ENCODE measurements around the gene SLC39A5. TPM values are rescaled to one million over a fixed set of nuclear protein-coding genes. Genes with fewer than 3 reads are reported as not detected.
"Not testable (repeated sequence)": the region's sequence is repeated elsewhere in the genome, so short reads cannot be mapped to it uniquely, and the experiment has no call there.

The SLC39A5 gene
- polyA plus RNA-seq (ENCODE audit: insufficient read length in 4 of 4), result 10 to 100 TPM in 3 of 4 donors, 1 to 10 TPM in 1; 3.0 to 63.3 (median 44.9) TPM

DNA sequence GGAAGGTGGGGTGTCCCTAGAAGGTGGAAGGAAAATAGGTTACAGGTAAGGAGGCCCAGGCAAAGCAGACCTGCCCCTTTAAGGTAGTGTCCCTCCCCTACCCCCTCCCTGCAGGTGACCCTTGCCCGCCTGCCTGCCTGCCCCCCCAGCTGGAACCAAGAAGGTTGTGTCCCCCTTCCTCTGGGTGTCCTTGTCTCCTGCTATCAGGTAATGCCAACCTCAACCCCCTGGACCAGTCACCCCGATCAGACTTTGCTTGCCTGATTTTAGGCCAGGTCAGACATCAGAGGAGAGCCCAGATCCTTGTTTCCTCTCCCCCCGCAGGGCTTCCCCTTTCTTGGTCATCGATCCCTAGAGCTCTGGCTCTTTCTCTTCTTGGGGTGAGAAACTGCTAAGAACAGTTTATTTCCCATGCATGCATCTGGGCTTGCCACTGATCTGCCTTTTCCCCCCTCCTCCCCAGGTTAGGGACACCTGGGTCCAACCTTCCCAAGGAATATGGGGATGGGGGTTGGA, at the start of gene SLC39A5:
SLC39A5 (plus strand) TSS at position 136 of the 516 bp plus-strand sequence. CDS start 1,224 bp downstream, outside the sequence.
- no peak for DNase-seq (ENCODE audit: low read depth in 4 of 4, low spot score in 3 of 4)

- DNase-seq (ENCODE audit: low read depth in 4 of 4, low spot score in 3 of 4), result no peak
Measured at GRCh38 chr12:56186957-56187356, 42.9 kb upstream of the SLC39A5 start.

- DNase-seq (ENCODE audit: low read depth in 4 of 4, low spot score in 3 of 4), result no peak
Measured at GRCh38 chr12:56188131-56188777, 41.6 kb upstream of the SLC39A5 start.

DNA sequence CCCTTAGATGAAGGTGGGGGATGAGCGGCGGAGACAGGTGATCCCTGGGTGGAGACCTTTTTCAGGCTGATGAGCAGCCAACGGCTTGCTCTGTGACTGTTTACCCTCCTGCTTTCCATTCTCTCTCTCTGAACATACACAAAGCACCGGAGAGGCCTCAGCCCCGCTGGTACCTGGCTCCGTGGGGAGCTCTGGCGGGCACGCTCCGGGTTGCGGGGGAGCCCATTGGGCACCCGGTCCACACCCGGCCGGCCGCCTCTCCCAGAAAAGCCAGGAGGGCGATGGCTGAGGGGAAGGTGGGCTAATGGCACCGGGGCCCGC, 41.1 kb upstream of the SLC39A5 start:
- no peak for DNase-seq (ENCODE audit: low read depth in 4 of 4, low spot score in 3 of 4)

DNA sequence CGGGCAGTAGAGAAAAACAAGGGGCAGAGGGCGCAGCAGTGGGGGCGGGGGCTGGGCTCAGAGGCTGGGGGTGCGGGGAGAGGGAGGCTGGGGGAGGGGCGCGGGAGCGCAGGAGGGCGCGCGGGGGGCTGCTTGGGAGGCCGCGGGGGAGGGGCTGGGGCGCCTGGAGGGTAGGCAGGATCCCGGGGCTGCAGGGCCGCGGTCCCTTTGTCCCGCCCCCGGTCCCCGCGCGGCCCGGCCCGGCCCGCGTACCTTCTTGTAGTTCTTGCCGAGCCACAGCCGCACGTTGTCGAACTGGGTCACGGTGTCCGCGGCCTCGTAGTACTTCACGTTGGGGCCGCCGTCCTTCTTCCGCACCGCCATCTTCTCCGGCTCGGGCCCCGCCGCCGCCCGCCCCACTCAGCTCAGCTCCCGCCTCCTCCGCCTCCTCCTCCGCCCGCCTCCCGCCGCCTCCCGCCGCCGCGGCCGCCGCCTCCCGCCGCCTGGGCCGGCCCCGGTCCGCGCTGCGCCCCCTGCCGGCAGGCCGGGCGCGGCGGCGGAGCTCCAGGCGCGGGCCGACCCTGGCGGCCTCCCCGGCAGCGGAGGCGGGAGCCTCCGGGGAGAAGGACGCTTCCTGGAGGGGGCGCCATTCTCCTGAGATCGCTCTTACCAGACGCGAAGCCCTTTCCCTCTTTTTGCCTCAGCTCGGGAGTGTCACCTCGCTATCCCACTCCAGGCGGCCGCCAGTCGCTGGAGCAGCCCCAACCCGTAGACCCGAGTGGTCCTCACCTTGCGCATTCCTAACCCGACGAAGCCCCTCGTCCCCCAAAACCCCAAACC, 40.5 kb upstream of the SLC39A5 start, which contains the start of gene SMARCC2:
SMARCC2 (minus strand) TSS at position 385 of the 819 bp plus-strand sequence; CDS start at position 363, 22 bp downstream.
- DNase-seq (ENCODE audit: low read depth in 4 of 4, low spot score in 3 of 4), result peak; percentile 65 to 77 (median 72)

DNA sequence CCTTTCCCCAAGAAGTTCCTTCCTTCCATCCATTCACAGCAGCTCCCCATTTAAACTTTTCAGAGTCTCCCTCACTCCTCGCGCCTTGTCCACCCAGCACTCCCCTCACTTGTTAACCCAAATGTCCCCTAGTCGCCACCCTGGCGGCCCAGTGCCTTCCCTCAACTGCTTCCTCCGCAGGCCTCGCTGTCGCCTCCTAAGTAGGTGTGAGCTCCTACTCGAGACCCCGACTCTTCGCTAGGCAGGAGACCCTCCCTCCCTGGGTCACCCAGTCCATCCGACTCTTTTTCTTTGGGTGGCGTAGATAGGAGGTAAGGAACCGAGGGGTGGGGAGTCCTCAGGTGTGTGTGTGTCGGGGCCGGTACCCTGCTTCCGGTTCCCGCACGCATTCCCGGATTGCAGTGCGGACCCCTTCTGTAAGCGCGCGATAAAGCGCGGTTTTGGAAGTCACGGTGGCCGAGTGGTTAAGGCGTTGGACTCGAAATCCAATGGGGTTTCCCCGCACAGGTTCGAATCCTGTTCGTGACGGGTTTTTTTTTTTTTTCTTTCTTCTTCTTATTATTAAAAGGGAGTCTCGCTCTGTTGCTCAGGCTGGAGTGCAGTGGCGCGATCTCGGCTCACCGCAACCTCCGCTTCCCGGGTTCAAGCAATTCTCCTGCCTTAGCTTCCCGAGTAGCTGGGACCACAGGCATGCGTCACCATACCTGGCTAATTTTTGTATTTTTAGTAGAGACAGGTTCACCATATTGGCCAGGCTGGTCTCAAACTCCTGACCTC, 39.7 kb upstream of the SLC39A5 start:
- DNase-seq (ENCODE audit: low read depth in 4 of 4, low spot score in 3 of 4), result peak; percentile 87 to 90 (median 89)

DNA sequence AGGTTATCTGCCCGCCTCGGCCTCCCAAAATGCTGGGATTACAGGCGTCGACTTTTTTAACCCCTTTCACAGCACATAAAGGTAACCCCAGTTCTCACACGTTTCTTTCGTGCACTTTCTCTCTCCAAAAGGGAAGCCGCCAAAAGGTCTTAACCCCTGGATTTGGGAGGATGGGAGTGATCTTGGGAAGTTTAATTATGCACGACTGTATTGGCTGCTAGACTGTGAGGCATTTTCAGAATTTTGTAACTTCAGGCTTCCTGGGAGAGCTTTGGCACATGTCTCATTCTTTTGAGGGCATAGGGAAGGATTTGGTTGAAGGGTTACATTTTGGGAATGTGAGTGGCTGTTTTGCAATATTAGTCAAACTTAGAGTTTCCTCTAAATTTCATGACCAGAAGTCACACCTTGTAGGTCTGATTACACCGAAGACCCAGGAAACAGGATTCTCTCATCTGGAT, 39.1 kb upstream of the SLC39A5 start:
- DNase-seq (ENCODE audit: low read depth in 4 of 4, low spot score in 3 of 4), result no peak

DNA sequence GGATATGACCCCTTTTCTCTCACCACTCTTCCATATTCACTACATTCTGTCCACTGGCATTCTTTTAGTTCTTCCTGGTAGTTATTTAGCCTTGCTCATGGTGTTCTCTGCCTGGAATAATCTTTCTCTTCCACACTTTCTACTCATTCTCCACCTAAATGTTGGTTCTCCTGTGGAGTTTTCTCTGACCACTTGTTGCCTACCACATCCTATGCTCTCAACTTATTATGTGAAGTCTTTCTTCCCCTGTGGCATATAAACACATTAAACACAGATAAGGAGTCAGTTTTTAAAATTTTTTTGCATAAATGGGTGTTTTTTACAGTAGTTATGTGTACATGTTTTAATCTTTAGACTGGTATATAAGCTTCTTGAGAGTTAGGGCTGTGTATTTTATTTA, 37.3 kb upstream of the SLC39A5 start:
- DNase-seq (ENCODE audit: low read depth in 4 of 4, low spot score in 3 of 4), result no peak

DNA sequence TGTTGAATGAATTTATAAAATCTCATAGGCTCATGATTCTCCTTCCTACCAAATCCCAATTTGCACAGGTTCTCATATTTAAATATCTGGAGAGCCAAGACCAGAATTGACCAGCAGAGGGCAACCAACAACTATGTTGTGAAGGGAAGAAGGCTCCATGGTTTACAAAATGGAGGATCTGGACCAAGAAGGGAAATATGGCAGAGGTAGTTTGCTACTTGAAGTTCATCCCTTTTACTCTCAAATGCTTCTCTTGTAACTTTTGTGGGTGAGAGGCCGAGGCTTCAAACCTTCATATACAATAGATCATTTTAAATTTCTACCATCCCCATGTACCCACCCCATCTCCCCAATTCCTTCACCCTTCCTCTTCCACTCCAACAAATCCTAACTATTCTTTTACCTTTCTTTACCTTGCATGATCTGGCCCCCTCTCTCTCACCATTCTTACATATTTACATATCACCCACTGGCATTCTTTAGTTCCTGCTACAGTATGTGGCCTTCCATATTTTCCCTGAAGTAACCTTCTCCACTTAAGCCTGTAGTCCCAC, 36.7 kb upstream of the SLC39A5 start:
- DNase-seq (ENCODE audit: low read depth in 4 of 4, low spot score in 3 of 4), result peak in 3 of 4 donors; percentile 56 to 77 (median 66)

DNA sequence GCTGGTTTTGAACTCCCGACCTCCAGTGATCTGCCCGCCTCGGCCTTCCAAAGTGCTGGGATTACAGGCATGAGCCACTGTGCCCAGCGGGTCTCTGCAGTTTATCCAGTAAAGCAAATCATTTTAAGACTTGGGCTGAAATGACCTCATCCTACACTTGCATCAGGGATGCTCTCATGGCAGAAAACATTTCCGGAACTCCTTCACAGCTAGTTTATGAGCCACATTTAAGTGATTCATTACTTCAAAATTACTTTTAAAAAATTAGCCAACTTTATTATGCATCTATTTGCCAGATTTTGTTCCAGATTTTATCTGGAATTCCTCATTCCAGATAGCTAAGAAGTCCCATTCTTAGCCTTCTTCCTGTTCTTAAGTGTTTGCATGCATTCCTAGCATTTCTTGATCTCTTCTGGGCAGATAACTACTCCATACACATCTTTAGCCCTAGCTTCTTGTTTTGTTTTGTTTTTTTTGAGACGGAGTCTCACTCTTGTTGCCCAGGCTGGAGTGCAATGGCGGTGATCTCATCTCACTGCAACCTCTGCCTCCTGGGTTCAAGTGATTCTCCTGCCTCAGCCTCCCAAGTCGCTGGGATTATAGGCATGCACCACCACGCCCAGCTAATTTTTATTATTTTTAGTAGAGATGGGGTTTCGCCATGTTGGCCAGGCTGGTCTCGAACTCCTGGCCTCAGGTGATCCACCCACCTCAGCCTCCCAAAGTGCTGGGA, 32.9 kb upstream of the SLC39A5 start:
- DNase-seq (ENCODE audit: low read depth in 4 of 4, low spot score in 3 of 4), result not testable (repeated sequence)

- DNase-seq (ENCODE audit: low read depth in 4 of 4, low spot score in 3 of 4), result no peak
Measured at GRCh38 chr12:56197921-56198635, 31.8 kb upstream of the SLC39A5 start.

- DNase-seq (ENCODE audit: low read depth in 4 of 4, low spot score in 3 of 4), result no peak
Measured at GRCh38 chr12:56198836-56199235, 31.0 kb upstream of the SLC39A5 start.

DNA sequence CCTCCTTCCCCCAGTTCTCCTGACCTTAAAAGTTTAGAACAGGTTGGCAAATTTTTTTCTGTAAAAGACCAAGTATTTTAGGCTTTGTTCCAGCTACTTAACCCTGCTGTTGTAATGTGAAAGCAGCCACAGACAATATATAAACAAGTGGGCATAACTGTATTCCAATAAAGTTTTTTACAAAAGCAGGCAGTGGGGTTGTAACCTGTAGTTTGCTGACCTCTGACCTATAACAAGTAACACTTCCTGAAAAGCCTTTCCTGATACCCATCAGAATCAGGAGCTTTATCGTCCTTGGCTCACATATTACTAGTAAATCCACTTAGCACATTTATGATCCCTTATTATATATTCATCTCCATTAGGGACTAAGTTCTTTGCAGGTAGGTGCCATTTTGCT, 27.5 kb upstream of the SLC39A5 start:
- no peak for DNase-seq (ENCODE audit: low read depth in 4 of 4, low spot score in 3 of 4)

- no peak for DNase-seq (ENCODE audit: low read depth in 4 of 4, low spot score in 3 of 4)
Measured at GRCh38 chr12:56202838-56203237, 27.0 kb upstream of the SLC39A5 start.

- DNase-seq (ENCODE audit: low read depth in 4 of 4, low spot score in 3 of 4), result no peak
Measured at GRCh38 chr12:56204275-56204674, 25.6 kb upstream of the SLC39A5 start.

DNA sequence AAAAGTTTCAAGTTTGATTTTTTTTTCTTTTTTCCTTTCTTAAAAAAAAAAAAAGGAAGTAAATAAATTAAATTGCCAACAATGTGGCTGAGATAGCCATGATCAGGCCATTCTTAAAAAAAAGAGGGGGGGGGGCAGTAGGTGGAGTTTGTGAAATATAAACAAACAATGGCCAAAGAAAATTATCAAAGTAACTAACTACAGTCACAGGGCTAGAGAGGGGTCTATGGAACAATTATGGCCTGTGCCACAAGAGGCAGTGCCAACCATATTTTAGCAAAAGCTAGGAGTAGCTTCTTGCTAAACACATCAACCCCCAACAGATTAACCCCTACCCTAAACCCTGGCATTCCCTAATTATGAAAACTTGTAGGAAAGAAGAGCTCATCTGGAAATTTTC, 24.4 kb upstream of the SLC39A5 start:
- no peak for DNase-seq (ENCODE audit: low read depth in 4 of 4, low spot score in 3 of 4)

DNA sequence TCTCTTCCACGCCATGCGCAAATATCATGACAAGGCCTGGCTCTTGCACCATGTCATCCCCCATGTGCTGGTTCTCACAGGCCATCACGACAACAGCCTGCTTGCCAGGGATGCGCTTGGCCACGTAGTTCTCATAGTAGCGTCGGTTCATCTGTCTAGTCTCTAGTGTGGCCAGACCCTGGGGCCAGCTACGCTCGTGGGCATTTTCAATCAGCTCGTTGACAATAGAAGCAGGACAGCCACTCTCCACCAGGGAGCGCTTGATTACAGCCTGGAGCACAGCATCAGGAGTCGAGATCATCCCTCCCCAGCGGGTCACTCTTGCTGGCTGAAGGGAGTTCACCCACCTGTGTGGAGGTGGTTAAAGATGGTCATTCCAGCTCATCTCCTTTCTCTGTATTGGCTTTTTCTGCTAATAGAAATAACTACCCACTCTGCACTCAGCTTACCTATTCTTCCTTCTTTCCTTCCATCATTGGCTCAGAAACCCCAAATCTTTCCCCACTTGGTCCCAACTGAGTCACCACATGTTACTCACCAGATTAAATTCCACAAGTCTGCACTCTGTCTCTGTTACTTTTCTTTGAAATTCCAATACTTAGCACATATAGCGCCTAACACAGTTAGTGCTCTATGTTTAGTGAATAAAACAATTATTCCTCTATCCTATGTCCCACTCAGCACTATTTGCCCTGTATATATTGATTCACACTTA, 23.2 kb upstream of the SLC39A5 start:
- no peak for DNase-seq (ENCODE audit: low read depth in 4 of 4, low spot score in 3 of 4)

- DNase-seq (ENCODE audit: low read depth in 4 of 4, low spot score in 3 of 4), result no peak
Measured at GRCh38 chr12:56208006-56208405, 21.8 kb upstream of the SLC39A5 start.

GRCh38 chr12:56212361-56212760, 17.5 kb upstream of the SLC39A5 start:
- DNase-seq (ENCODE audit: low read depth in 4 of 4, low spot score in 3 of 4), result no peak
